PFSK-1 (cell line): ENCODE results near the gene SCP2D1.

ENCODE experiments used
- POLR2AphosphoS5 ChIP-seq: IDR thresholded peaks from 2 replicates; pipeline ENCODE4 v1.6.1; 2012; ENCODE audit warnings: low read depth, mild to moderate bottlenecking, control low read depth, low read length, moderate library complexity
- SIN3A ChIP-seq: IDR thresholded peaks from 2 replicates; pipeline ENCODE4 v1.6.1; 2012; ENCODE audit warnings: mild to moderate bottlenecking, low read length, moderate library complexity, borderline replicate concordance; ENCODE audit not compliant: insufficient read depth
- TAF1 ChIP-seq: IDR thresholded peaks from 2 replicates; pipeline ENCODE4 v1.6.1; 2012; ENCODE audit warnings: low read length, control low read depth, borderline replicate concordance; ENCODE audit not compliant: insufficient read depth
- TF ChIP-seq, protein P1 (sequence below), 2 experiments: IDR thresholded peaks; 2 replicates each; pipeline versions ENCODE4 v1.6.1 to v1.8.0; 2011 to 2012; ENCODE audit warnings: low read depth in 2 of 2, low read length in 2 of 2, control low read depth in 1 of 2, inconsistent platforms in 1 of 2, mild to moderate bottlenecking in 1 of 2, moderate library complexity in 1 of 2; ENCODE audit not compliant: insufficient read depth in 1 of 2

DNA sequence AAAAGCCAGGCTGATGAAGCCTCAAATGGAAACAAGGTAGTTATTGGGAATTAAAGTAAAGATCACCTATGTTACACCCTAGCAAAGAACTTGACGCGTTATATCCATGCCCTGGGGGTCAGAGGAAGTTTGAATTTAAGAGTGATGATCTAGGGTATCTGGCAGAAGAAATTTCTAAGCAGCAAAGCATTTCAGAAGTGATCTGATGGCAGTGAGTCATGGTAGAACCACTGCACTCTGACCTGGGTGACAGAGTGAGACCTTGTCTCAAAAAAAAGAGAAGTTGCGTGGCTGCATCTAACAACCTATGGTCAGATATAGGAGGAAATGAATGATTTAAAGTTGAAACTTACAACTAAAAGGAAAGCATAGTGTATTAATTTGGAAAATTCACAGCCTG is 45.2 kb downstream of the SCP2D1 start:
- TF ChIP-seq, protein P1, sequence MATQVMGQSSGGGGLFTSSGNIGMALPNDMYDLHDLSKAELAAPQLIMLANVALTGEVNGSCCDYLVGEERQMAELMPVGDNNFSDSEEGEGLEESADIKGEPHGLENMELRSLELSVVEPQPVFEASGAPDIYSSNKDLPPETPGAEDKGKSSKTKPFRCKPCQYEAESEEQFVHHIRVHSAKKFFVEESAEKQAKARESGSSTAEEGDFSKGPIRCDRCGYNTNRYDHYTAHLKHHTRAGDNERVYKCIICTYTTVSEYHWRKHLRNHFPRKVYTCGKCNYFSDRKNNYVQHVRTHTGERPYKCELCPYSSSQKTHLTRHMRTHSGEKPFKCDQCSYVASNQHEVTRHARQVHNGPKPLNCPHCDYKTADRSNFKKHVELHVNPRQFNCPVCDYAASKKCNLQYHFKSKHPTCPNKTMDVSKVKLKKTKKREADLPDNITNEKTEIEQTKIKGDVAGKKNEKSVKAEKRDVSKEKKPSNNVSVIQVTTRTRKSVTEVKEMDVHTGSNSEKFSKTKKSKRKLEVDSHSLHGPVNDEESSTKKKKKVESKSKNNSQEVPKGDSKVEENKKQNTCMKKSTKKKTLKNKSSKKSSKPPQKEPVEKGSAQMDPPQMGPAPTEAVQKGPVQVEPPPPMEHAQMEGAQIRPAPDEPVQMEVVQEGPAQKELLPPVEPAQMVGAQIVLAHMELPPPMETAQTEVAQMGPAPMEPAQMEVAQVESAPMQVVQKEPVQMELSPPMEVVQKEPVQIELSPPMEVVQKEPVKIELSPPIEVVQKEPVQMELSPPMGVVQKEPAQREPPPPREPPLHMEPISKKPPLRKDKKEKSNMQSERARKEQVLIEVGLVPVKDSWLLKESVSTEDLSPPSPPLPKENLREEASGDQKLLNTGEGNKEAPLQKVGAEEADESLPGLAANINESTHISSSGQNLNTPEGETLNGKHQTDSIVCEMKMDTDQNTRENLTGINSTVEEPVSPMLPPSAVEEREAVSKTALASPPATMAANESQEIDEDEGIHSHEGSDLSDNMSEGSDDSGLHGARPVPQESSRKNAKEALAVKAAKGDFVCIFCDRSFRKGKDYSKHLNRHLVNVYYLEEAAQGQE (IDR thresholded peaks at IDR 0.05; ENCODE audit: insufficient read depth in 1 of 2, low read depth in 2 of 2, low read length in 2 of 2), result no peak
- no peak for TF ChIP-seq POLR2AphosphoS5
- no peak for TF ChIP-seq SIN3A
- TF ChIP-seq TAF1, result no peak
